Measurements from ENCODE around the gene SPRYD7.

SPRYD7 gene

GRCh38 chr13:49914947-49915346, 21.2 kb downstream of the SPRYD7 start:
- H3K4me3 ChIP-seq (ENCODE audit: low read length) = no peak overlapping the region
- TF ChIP-seq, protein P1, sequence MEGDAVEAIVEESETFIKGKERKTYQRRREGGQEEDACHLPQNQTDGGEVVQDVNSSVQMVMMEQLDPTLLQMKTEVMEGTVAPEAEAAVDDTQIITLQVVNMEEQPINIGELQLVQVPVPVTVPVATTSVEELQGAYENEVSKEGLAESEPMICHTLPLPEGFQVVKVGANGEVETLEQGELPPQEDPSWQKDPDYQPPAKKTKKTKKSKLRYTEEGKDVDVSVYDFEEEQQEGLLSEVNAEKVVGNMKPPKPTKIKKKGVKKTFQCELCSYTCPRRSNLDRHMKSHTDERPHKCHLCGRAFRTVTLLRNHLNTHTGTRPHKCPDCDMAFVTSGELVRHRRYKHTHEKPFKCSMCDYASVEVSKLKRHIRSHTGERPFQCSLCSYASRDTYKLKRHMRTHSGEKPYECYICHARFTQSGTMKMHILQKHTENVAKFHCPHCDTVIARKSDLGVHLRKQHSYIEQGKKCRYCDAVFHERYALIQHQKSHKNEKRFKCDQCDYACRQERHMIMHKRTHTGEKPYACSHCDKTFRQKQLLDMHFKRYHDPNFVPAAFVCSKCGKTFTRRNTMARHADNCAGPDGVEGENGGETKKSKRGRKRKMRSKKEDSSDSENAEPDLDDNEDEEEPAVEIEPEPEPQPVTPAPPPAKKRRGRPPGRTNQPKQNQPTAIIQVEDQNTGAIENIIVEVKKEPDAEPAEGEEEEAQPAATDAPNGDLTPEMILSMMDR (conservative IDR thresholded peaks at IDR 0.05; ENCODE audit: low read length) = no peak
- DNase-seq (ENCODE audit: low read depth) = no peak

DNA sequence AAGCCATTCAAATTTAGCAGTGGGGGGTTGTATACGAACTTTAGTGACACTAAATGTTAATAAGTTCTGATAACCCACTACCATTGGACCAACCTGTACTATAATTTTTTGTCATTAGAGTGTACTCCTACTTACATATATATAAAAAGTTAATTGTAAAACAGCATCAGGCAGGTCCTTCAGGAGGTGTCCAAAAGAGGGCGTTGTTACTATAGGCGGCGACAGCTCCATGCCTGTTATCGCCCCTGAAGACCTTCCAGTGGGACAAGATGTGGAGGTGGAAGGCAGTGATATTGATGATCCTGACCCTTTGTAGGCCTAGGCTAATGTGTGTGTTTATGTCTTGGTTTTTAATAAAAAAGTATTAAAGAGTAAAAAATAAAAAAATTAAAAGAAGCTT, 27.5 kb downstream of the SPRYD7 start:
- no peak for DNase-seq (ENCODE audit: low read depth)
- H3K4me3 ChIP-seq (ENCODE audit: low read length) = no peak overlapping the region
- TF ChIP-seq, protein P1 (conservative IDR thresholded peaks at IDR 0.05; ENCODE audit: low read length) = no peak

DNA sequence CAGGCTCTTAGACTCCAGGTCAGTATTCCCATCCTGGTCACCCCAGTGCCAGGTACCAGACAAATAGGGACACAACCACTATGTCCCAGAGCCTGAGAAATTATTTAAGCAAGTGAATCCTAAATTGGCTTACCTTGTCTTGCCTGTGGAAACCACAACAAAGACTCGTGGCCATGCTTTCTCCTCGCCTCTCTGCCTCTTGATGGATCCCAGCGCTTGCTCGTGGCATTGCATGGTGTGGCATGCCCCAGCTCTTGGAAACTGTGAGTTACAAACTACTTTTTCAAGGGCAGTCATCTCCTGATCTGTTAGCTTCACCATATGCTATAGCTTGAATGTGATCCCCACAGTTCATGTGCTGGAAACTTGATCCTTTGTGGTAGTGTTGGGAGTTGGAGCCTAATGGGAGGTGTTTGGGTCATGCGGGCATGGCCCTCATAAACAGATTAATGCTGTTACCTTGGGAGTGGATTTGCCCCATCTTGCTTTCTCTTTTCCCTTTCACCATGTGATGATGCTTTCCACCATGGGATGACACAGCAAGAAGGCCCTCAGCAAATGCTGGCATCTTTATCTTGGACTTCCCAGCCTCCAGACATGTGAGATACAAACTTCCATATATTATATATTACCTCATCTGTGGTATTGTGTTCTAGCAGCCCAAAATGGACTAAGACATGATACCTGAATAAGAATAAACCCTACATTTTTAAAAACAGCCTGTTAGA, 31.2 kb downstream of the SPRYD7 start:
- no peak overlapping the region for H3K4me3 ChIP-seq (ENCODE audit: low read length)
- no peak for DNase-seq (ENCODE audit: low read depth)
- TF ChIP-seq, protein P1 (conservative IDR thresholded peaks at IDR 0.05; ENCODE audit: low read length) = no peak

GRCh38 chr13:49898792-49899191, 37.3 kb downstream of the SPRYD7 start:
- TF ChIP-seq, protein P1 (conservative IDR thresholded peaks at IDR 0.05; ENCODE audit: low read length) = no peak
- no peak for DNase-seq (ENCODE audit: low read depth)
- no peak overlapping the region for H3K4me3 ChIP-seq (ENCODE audit: low read length)

DNA sequence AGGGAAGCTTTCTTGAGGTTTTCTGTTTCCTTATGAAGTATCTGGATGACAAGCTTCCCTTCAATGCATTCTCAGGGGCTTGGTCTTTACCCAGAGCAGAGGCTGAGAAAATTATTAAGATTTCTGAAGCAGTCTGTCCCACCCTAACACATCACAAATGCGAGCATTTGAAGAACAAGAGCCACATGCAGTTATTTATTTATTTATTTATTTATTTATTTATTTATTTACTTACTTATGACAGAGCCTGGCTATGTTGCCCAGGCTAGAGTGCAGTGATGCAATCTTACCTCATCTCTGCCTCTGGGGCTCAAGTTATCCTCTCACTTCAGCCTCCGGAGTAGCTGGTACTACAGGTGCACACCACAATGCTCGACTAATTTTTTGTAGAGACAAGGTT, 38.4 kb downstream of the SPRYD7 start:
- DNase-seq (ENCODE audit: low read depth) = no peak
- TF ChIP-seq, protein P1 (conservative IDR thresholded peaks at IDR 0.05; ENCODE audit: low read length) = no peak
- no peak overlapping the region for H3K4me3 ChIP-seq (ENCODE audit: low read length)

GRCh38 chr13:49895826-49896225, 40.3 kb downstream of the SPRYD7 start:
- H3K4me3 ChIP-seq (ENCODE audit: low read length) = no peak overlapping the region
- DNase-seq (ENCODE audit: low read depth) = no peak
- TF ChIP-seq, protein P1 (conservative IDR thresholded peaks at IDR 0.05; ENCODE audit: low read length) = no peak

DNA sequence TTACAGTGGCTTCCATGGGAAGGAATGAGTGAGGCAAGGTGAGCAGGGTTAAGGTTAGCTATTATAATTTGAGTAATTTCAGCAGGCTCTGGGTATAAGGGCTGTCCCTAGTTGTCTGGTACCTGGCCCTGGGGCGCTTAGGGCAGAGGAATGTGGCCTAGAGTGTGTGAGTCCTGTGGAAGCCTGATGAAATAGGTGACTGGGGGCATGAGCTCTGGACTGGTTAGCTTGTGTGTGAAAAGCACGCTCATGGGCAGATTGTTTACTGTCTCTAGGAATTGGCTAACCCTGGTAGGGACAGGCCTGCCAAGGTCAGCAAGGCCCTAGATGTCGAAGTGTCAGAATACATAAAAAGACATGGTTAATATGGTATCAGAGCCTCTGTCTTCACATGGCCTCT, 42.5 kb downstream of the SPRYD7 start:
- H3K4me3 ChIP-seq (ENCODE audit: low read length) = no peak overlapping the region
- no peak for DNase-seq (ENCODE audit: low read depth)
- TF ChIP-seq, protein P1 (conservative IDR thresholded peaks at IDR 0.05; ENCODE audit: low read length) = no peak

Data from AG10803 (cell line).